Activated CD8-positive, alpha-beta memory T cell treated with anti-CD3 and anti-CD28 coated beads, Interleukin-2, amount 10 ng/mL, durations not matched to agents 7 days and 5 days (primary cell): Measurements from ENCODE around the gene KIRREL3. TPM values are rescaled to one million over a fixed set of nuclear protein-coding genes. Genes with fewer than 3 reads are reported as not detected.

ENCODE experiments used
- ATAC-seq: fragments of 150-1000 bp; cut with Tn5 transposase; one replicate; pipeline ENCODE4 v1.10.0; 2021; ENCODE audit warnings: moderate library complexity
- CTCF ChIA-PET: fragments of 350-600 bp; sonication (Branson Sonifier 250); formaldehyde crosslinking; loops from one replicate; lab custom pipeline; 2021; ENCODE audit warnings: antibody characterized with exemption; lab: Charles Lee
- DNase-seq: peaks from one replicate; pipeline ENCODE4 v3.0.0-alpha.2; 2020
- H3K27ac Mint-ChIP-seq: one replicate; pipeline ENCODE4 v1.8.0; 2021; ENCODE audit warnings: mild to moderate bottlenecking, mixed read lengths
- H3K27me3 Mint-ChIP-seq: one replicate; pipeline ENCODE4 v1.8.0; 2021; ENCODE audit warnings: mixed read lengths
- H3K36me3 Mint-ChIP-seq: one replicate; pipeline ENCODE4 v1.8.0; 2021; ENCODE audit warnings: mild to moderate bottlenecking, mixed read lengths
- H3K4me1 Mint-ChIP-seq: one replicate; pipeline ENCODE4 v1.8.0; 2021; ENCODE audit warnings: mixed read lengths
- H3K4me3 Mint-ChIP-seq: one replicate; pipeline ENCODE4 v1.8.0; 2021; ENCODE audit warnings: mild to moderate bottlenecking, moderate library complexity, mixed read lengths
- H3K9me3 Mint-ChIP-seq: one replicate; pipeline ENCODE4 v1.8.0; 2022; ENCODE audit warnings: low read depth, mixed read lengths
- total RNA-seq, 2 experiments: library from RNA; stranded (reverse); gene quantifications; one replicate each; pipeline ENCODE4 v1.2.3, GENCODE V29; 2021

KIRREL3 gene
- total RNA-seq, 2 experiments from 2014 or later, result not detected

GRCh38 chr11:126725043-126725442, 275.5 kb downstream of the KIRREL3 start:
- Mint-ChIP-seq H3K4me1 (no peaks in the 10 kb centered on the region), H3K27me3 (no peaks in the 10 kb centered on the region), H3K36me3 (no peaks in the 10 kb centered on the region), H3K4me3 (no peak overlapping the region), H3K9me3 (no peaks in the 10 kb centered on the region), H3K27ac (no peak overlapping the region)
- DNase-seq, result no peak
- ATAC-seq, result no peak
- CTCF ChIA-PET, result no interaction called here

DNA sequence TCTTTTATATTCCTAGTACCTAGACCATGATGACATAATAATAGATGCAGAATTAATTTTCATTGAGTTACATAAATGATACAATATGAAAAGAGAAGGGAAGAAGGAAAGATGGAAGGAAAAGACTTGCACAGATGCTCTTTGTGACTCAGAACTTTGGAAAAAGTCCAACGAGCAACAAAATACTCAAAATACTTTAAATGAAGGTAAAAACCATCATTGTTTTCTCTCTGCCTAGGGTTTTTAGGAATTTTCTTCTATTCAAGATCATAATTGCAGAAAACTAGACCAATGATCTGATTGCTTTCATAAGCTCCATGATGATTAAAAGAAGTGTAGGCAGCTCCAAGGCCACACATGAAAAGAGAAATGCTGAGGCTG, 276.9 kb downstream of the KIRREL3 start:
- Mint-ChIP-seq H3K36me3 (no peaks in the 10 kb centered on the region), H3K9me3 (no peaks in the 10 kb centered on the region), H3K4me3 (no peak overlapping the region), H3K27ac (no peak overlapping the region), H3K27me3 (no peaks in the 10 kb centered on the region), H3K4me1 (no peaks in the 10 kb centered on the region)
- CTCF ChIA-PET, result no interaction called here
- DNase-seq (no peak), ATAC-seq (no peak)

GRCh38 chr11:126722956-126723664, 277.5 kb downstream of the KIRREL3 start:
- H3K27me3 Mint-ChIP-seq, result no peaks in the 10 kb centered on the region

GRCh38 chr11:126722006-126722736, 278.4 kb downstream of the KIRREL3 start:
- no peaks in the 10 kb centered on the region for H3K4me1 Mint-ChIP-seq
- no peak overlapping the region for H3K4me3 Mint-ChIP-seq
- no peak for ATAC-seq
- no peaks in the 10 kb centered on the region for H3K36me3 Mint-ChIP-seq
- no peaks in the 10 kb centered on the region for H3K27me3 Mint-ChIP-seq
- CTCF ChIA-PET, result no interaction called here
- no peak for DNase-seq
- H3K9me3 Mint-ChIP-seq, result no peaks in the 10 kb centered on the region
- no peak overlapping the region for H3K27ac Mint-ChIP-seq

More at GRCh38 chr11:126722956-126723664, 277.5 kb downstream of the KIRREL3 start:
- Mint-ChIP-seq H3K27ac (no peak overlapping the region), H3K4me1 (no peaks in the 10 kb centered on the region), H3K9me3 (no peaks in the 10 kb centered on the region), H3K36me3 (no peaks in the 10 kb centered on the region), H3K4me3 (no peak overlapping the region)
- CTCF ChIA-PET, result no interaction called here
- DNase-seq, result no peak
- ATAC-seq, result no peak

GRCh38 chr11:126720539-126721235, 279.9 kb downstream of the KIRREL3 start:
- no peak for ATAC-seq
- Mint-ChIP-seq H3K9me3 (no peaks in the 10 kb centered on the region), H3K4me3 (no peak overlapping the region), H3K27ac (no peak overlapping the region), H3K27me3 (no peaks in the 10 kb centered on the region), H3K4me1 (no peaks in the 10 kb centered on the region), H3K36me3 (no peaks in the 10 kb centered on the region)
- CTCF ChIA-PET, result no interaction called here
- DNase-seq, result no peak

- Mint-ChIP-seq H3K36me3 (no peaks in the 10 kb centered on the region), H3K4me1 (no peaks in the 10 kb centered on the region), H3K27me3 (no peaks in the 10 kb centered on the region), H3K27ac (no peak overlapping the region), H3K9me3 (no peaks in the 10 kb centered on the region), H3K4me3 (no peak overlapping the region)
- CTCF ChIA-PET, result no interaction called here
- ATAC-seq (no peak), DNase-seq (no peak)
Observed at GRCh38 chr11:126719740-126720139, 280.8 kb downstream of the KIRREL3 start.

DNA sequence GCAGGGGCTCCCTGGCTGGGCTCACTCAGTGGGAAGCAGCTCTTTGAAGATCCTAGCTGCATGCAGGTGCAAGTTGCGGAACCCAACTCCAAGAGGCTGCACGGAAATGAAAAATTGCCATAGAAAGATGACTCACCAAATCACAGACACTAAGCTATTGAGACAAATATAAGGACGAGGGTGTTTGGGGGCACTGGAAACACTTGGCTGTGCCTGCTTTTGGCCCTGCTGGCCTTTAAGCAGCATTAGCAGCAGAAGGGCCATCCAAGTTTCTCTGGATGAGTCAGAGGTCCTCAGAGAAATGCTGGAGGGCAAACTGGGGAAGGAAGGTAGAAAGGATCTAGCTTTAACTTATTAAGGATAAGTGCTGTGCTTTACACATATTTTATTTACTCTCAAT, 282.3 kb downstream of the KIRREL3 start:
- H3K4me1 Mint-ChIP-seq, result no peaks in the 10 kb centered on the region
- no peak overlapping the region for H3K27ac Mint-ChIP-seq
- H3K36me3 Mint-ChIP-seq, result no peaks in the 10 kb centered on the region
- ATAC-seq (no peak), DNase-seq (no peak)
- CTCF ChIA-PET, result interaction anchor here (1.3 kb wide), 1 partner anchor 272 kb away, joined by 4 read pairs; no protein-coding TSS in a partner anchor
- no peaks in the 10 kb centered on the region for H3K9me3 Mint-ChIP-seq
- no peak overlapping the region for H3K4me3 Mint-ChIP-seq
- no peaks in the 10 kb centered on the region for H3K27me3 Mint-ChIP-seq

DNA sequence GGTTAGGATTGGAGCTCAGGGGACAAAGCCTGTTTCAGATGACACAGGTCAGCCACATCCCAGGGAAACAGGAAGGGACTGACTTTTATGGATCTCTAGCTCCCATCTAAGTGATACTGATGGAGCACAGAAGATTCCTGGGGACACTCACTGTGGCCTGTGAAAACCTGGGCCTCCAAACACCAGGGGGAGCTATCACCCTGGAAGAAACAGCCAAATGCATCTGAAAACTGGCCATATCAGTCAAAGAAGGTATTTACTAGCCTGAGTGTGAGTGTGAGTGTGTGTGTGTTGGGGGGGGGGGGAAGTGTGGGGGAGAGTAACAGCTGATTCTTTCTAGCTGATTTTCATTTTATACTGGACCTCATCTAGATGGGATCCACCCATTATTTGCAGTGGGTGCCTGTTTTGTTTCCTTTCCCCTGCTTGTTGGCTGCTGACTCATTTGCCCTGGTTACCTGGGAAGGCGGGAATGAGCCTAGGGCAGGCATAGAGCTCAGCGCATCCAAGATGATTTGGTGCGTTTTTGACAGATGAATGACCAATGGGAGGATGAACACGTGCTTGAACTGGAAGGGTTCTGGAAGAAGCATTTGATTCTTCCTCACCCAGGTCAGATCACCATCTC, 284.0 kb downstream of the KIRREL3 start:
- CTCF ChIA-PET, result interaction anchor here (0.6 to 1.1 kb wide), 5 partner anchors 16 to 406 kb away, joined by 3 to 4 read pairs (median 4); no protein-coding TSS in a partner anchor
- no peaks in the 10 kb centered on the region for H3K4me1 Mint-ChIP-seq
- no peaks in the 10 kb centered on the region for H3K27me3 Mint-ChIP-seq
- ATAC-seq, result no peak
- H3K4me3 Mint-ChIP-seq, result no peak overlapping the region
- DNase-seq, result peak; percentile 55
- H3K9me3 Mint-ChIP-seq, result no peaks in the 10 kb centered on the region
- H3K36me3 Mint-ChIP-seq, result no peaks in the 10 kb centered on the region
- H3K27ac Mint-ChIP-seq, result no peak overlapping the region

DNA sequence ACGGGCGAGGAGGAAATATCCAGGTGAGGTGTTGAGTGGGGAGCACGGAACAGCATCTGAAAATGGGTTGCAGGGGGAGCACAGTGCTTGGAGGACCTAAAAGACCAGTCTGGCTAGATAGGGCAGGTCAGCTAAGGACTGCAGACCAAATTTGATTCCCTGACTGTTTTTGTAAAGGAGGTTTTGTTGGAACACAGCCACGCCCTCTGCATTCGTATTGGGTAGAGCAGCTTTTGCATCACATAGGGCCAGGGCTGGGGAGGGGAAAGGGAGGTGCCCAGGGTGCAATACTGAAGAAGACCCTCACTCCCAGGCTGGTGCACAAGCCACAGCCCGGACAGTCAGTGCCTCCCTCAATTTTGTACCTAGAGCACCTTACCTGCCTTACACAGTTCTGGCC, 286.8 kb downstream of the KIRREL3 start:
- DNase-seq, result no peak
- H3K27ac Mint-ChIP-seq, result no peak overlapping the region
- no peaks in the 10 kb centered on the region for H3K27me3 Mint-ChIP-seq
- H3K36me3 Mint-ChIP-seq, result no peaks in the 10 kb centered on the region
- H3K4me3 Mint-ChIP-seq, result no peak overlapping the region
- no peak for ATAC-seq
- CTCF ChIA-PET, result no interaction called here
- H3K4me1 Mint-ChIP-seq, result no peaks in the 10 kb centered on the region
- no peaks in the 10 kb centered on the region for H3K9me3 Mint-ChIP-seq

DNA sequence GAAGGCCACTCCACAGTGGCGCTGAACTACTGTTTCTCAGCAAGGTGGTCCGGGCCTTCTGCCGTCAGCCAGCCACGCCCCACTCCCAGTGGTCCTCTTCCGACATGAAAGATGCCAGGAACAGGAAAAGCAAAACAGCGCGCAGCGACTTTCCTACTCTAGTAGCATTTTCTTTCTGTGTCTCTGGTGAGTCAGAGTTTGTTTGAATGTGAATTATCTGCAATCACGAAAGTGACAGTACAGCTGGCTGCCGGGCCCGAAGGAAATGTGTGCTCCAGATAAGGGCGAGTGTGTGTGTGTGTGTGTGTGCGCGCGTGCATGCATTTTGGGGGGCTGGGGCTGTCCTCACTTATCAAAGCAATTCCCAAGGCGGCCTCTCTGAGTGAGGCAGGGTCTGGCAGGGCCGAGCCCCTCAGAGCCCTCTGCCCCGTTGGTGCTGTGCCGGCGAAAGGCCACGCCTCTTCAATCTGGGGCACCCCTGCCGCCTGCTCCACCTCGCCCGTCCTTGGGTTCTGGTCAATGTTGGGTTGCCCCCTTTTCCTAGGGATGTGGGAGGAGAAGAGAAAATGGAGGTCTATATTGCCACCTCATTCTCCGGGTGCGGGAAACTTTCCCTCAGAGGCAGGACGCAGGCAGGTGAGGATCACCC, 288.5 kb downstream of the KIRREL3 start:
- no peak for ATAC-seq
- Mint-ChIP-seq H3K4me1 (no peaks in the 10 kb centered on the region), H3K27ac (no peak overlapping the region), H3K4me3 (no peak overlapping the region), H3K36me3 (no peaks in the 10 kb centered on the region), H3K9me3 (no peaks in the 10 kb centered on the region), H3K27me3 (no peaks in the 10 kb centered on the region)
- DNase-seq, result no peak
- CTCF ChIA-PET, result interaction anchor here (0.6 kb wide), 2 partner anchors 567 to 589 kb away, joined by 3 to 6 read pairs; no protein-coding TSS in a partner anchor

GRCh38 chr11:126710804-126711399, 289.7 kb downstream of the KIRREL3 start:
- Mint-ChIP-seq H3K27ac (no peak overlapping the region), H3K4me3 (no peak overlapping the region), H3K9me3 (no peaks in the 10 kb centered on the region), H3K27me3 (no peaks in the 10 kb centered on the region), H3K4me1 (no peaks in the 10 kb centered on the region), H3K36me3 (no peaks in the 10 kb centered on the region)
- DNase-seq (no peak), ATAC-seq (no peak)
- CTCF ChIA-PET, result no interaction called here

- Mint-ChIP-seq H3K4me3 (no peak overlapping the region), H3K27ac (no peak overlapping the region), H3K27me3 (no peaks in the 10 kb centered on the region), H3K4me1 (no peaks in the 10 kb centered on the region), H3K9me3 (no peaks in the 10 kb centered on the region), H3K36me3 (no peaks in the 10 kb centered on the region)
- CTCF ChIA-PET, result no interaction called here
- ATAC-seq (no peak), DNase-seq (no peak)
Observed at GRCh38 chr11:126707498-126707897, 293.1 kb downstream of the KIRREL3 start.

GRCh38 chr11:126704096-126704495, 296.5 kb downstream of the KIRREL3 start:
- Mint-ChIP-seq H3K27me3 (no peaks in the 10 kb centered on the region), H3K4me1 (no peaks in the 10 kb centered on the region), H3K27ac (no peak overlapping the region), H3K4me3 (no peak overlapping the region), H3K36me3 (no peaks in the 10 kb centered on the region), H3K9me3 (no peaks in the 10 kb centered on the region)
- DNase-seq (no peak), ATAC-seq (no peak)
- CTCF ChIA-PET, result no interaction called here
